Coronary artery (tissue), 2 donors: ENCODE measurements around the gene TOR1A.
A peak's percentile ranks its signal among the peaks of the same experiment; 100 is the strongest.

Experiments used
- DNase-seq: peaks from one replicate; pipeline ENCODE4 v3.0.0-alpha.2; 2017; ENCODE audit warnings: low spot score
- H3K27ac ChIP-seq, 2 donors: fragments of 200-600 bp; sonication (generic); one replicate each; pipeline ENCODE4 v1.5.1; 2016 to 2019
- H3K4me3 ChIP-seq: fragments of 200-600 bp; sonication (generic); 2 replicates; pipeline ENCODE4 v1.5.1; 2016; ENCODE audit warnings: mild to moderate bottlenecking, moderate library complexity
- CTCF ChIP-seq: fragments of 200-600 bp; sonication (generic); IDR thresholded peaks from one replicate; pipeline ENCODE4 v1.5.1; 2019; ENCODE audit warnings: antibody characterized with exemption

TOR1A gene

GRCh38 chr9:129850821-129851550 lies 27.1 kb upstream of the TOR1A start:
- Histone ChIP-seq H3K4me3 (no peak overlapping the region), H3K27ac (peak overlapping the region in 1 of 2 donors; percentile 69)
- no peak for TF ChIP-seq CTCF
- no peak for DNase-seq

GRCh38 chr9:129849901-129850300 lies 26.0 kb upstream of the TOR1A start:
- Histone ChIP-seq H3K27ac (no peak overlapping the region), H3K4me3 (no peak overlapping the region)
- TF ChIP-seq CTCF: no peak
- DNase-seq: no peak

- no peak for TF ChIP-seq CTCF
- no peak for DNase-seq
- H3K27ac ChIP-seq: peak overlapping the region in 1 of 2 donors; percentile 19
- no peak overlapping the region for H3K4me3 ChIP-seq
These were observed 24.9 kb upstream of the TOR1A start for GRCh38 chr9:129848712-129849441.

GRCh38 chr9:129845373-129845772 lies 21.4 kb upstream of the TOR1A start:
- no peak overlapping the region for H3K27ac ChIP-seq
- no peak for TF ChIP-seq CTCF
- DNase-seq: no peak

GRCh38 chr9:129841071-129841470 lies 17.1 kb upstream of the TOR1A start:
- no peak for DNase-seq
- no peak for TF ChIP-seq CTCF
- Histone ChIP-seq H3K4me3 (no peak overlapping the region), H3K27ac (no peak overlapping the region)

More at GRCh38 chr9:129845373-129845772, 21.4 kb upstream of the TOR1A start:
- no peak overlapping the region for H3K4me3 ChIP-seq

GRCh38 chr9:129840034-129840433 lies 16.1 kb upstream of the TOR1A start:
- no peak for DNase-seq
- Histone ChIP-seq H3K4me3 (no peak overlapping the region), H3K27ac (no peak overlapping the region)
- no peak for TF ChIP-seq CTCF
